ENCODE measurements around the gene ADARB2. TPM values are rescaled to one million over a fixed set of nuclear protein-coding genes. Genes with fewer than 3 reads are reported as not detected.

The ADARB2 gene
- polyA plus RNA-seq, 1 of the 3 experiments (the other 2 are of a cell fraction), result not detected

- no peak for TF ChIP-seq REST (IDR thresholded peaks at IDR 0.05; ENCODE audit: low read depth, low read length)
- no peak for TF ChIP-seq SIN3A (IDR thresholded peaks at IDR 0.05; ENCODE audit: borderline replicate concordance, low read depth, low read length)
Measured at GRCh38 chr10:1655367-1655766, 82.0 kb downstream of the ADARB2 start (continued).

GRCh38 chr10:1654811-1655356 is 82.4 kb downstream of the ADARB2 start:
- Histone ChIP-seq H3K9me2 (no peaks in the 10 kb centered on the region), H3K9me3 (no peaks in the 10 kb centered on the region), H3F3A (replicated peaks; ENCODE audit: insufficient read depth) (no peaks in the 10 kb centered on the region), H3K36me3 (replicated peaks in 1 of 2; ENCODE audit: control insufficient read depth in 1 of 2, insufficient read depth in 2 of 2, low read length in 1 of 2) (no peaks in the 10 kb centered on the region), H2AFZ (ENCODE audit: low read depth) (no peak overlapping the region), H3K4me1 (ENCODE audit: control insufficient read depth in 1 of 2, insufficient read depth in 2 of 2, low read depth in 1 of 2, low read length in 1 of 2) (peaks cover 0 to 38% of the 10 kb centered on the region in 2 experiments; a peak in 1 of 4 replicates), H3K27ac (ENCODE audit: low read depth in 2 of 2, low read length in 1 of 2) (no peak overlapping the region), H4K20me1 (ENCODE audit: insufficient read depth) (no peaks in the 10 kb centered on the region), H3K4me2 (no peak overlapping the region), H3K79me2 (ENCODE audit: insufficient read depth) (no peaks in the 10 kb centered on the region), H3K9ac (no peak overlapping the region), H3K27me3 (ENCODE audit: insufficient read depth) (no peaks in the 10 kb centered on the region), H3K4me3 (ENCODE audit: low read depth in 2 of 2, low read length in 1 of 2) (no peak overlapping the region)
- POLR2A ChIA-PET, result no interaction called here
- no peak for TF ChIP-seq TAF1 (IDR thresholded peaks at IDR 0.05; ENCODE audit: borderline replicate concordance, low read depth, low read length)
- TF ChIP-seq MXI1 (IDR thresholded peaks at IDR 0.05; ENCODE audit: low read depth, low read length), result no peak
- TF ChIP-seq RCOR1 (IDR thresholded peaks at IDR 0.05; ENCODE audit: low read length), result no peak
- no peak for TF ChIP-seq RAD21 (IDR thresholded peaks at IDR 0.05; ENCODE audit: low read length)
- TF ChIP-seq REST (IDR thresholded peaks at IDR 0.05; ENCODE audit: low read depth, low read length), result no peak
- TF ChIP-seq YY1 (IDR thresholded peaks at IDR 0.05; ENCODE audit: low read depth), result no peak
- TF ChIP-seq RFX5 (IDR thresholded peaks at IDR 0.05; ENCODE audit: low read length), result no peak
- TF ChIP-seq TCF12 (IDR thresholded peaks at IDR 0.05), result no peak
- TF ChIP-seq RXRA (IDR thresholded peaks at IDR 0.05; ENCODE audit: borderline replicate concordance, low read depth), result no peak
- TF ChIP-seq MAX (IDR thresholded peaks at IDR 0.05; ENCODE audit: low read depth), result no peak
- no peak for DNase-seq
- WGBS (ENCODE audit: low lambda C conversion rate), result 47% methylated on average over 7 of the region's 9 CpGs
- CTCF ChIA-PET, result interaction anchor here (2.0 kb wide), 1 partner anchor 14 kb away, joined by 4 read pairs; no protein-coding TSS in a partner anchor
